H1 (cell line): ENCODE measurements around the gene ADGRF5. TPM values are rescaled to one million over a fixed set of nuclear protein-coding genes. Genes with fewer than 3 reads are reported as not detected.

ENCODE experiments used
- POU5F1 ChIP-seq: IDR thresholded peaks from 2 replicates; pipeline ENCODE4 v1.6.1; 2011; ENCODE audit warnings: low read depth, mild to moderate bottlenecking, low read length, moderate library complexity
- RNF2 ChIP-seq: fragments of 200-900, 300-1000 bp; sonication (generic); IDR thresholded peaks from 2 replicates; pipeline ENCODE4 v1.7.1; 2016; ENCODE audit warnings: borderline replicate concordance, low read depth, mild to moderate bottlenecking, antibody characterized with exemption, low read length; ENCODE audit not compliant: poor library complexity, severe bottlenecking; ENCODE audit errors: missing control alignments
- TAF1 ChIP-seq: IDR thresholded peaks from 2 replicates; pipeline ENCODE4 v1.6.1; 2011; ENCODE audit warnings: mild to moderate bottlenecking, low read depth, low read length
- polyA plus RNA-seq, 7 experiments: library from polyadenylated mRNA; depleted of rRNA in 3 of 7; stranded (reverse) in 5 of 7; unstranded in 2 of 7; fragments of >200 nt in 5 of 7; fragments of 200-250 nt in 2 of 7; gene quantifications; 1 replicate in 5 of 7; 2 replicates in 1 of 7; 4 replicates in 1 of 7; pipeline versions ENCODE4 v1.2.1 to v1.2.3, GENCODE V29; 2011 to 2013; ENCODE audit warnings: missing spikeins in 2 of 7, mixed read lengths in 2 of 7
- total RNA-seq: library from RNA; stranded (reverse); fragmentation: NEBNext Ultra II Directional; extraction: Animal tissue kit (Norgen Biotek cat#: 25700); gene quantifications from 2 replicates; pipeline ENCODE4 v1.2.1, GENCODE V29; 2021
- TF ChIP-seq, protein P1 (sequence below): IDR thresholded peaks from 2 replicates; pipeline ENCODE4 v1.6.1; 2012; ENCODE audit warnings: inconsistent platforms

Gene ADGRF5
- total and polyA plus RNA-seq, 2 of the 8 experiments (the other 6 are each of a cell fraction or from before 2014, with no cell fraction given) = 0.06 TPM; not detected in 1

DNA sequence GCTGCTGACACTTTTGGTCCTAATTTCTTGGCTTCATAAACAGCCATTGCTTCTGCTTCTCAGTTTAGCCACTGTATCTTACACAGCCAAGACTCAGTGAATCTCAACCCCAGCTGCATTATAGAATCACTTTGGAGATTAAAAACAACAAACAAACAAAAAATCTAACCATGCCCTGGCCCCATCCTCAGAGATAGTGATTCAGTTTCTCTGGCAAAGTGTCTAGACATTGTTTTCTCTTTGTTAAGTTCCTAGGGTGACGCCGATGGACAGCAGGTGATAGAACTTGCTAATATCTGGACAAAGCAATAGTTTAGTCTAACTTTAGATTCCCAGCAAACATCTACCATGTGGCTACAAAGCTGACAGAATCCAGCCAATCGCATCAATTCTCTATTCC is 2.9 kb downstream of the ADGRF5 start (continued):
- TF ChIP-seq RNF2 = no peak
- TF ChIP-seq TAF1 = no peak
- TF ChIP-seq, protein P1, sequence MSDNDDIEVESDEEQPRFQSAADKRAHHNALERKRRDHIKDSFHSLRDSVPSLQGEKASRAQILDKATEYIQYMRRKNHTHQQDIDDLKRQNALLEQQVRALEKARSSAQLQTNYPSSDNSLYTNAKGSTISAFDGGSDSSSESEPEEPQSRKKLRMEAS = no peak
- no peak for TF ChIP-seq POU5F1
